GM12873 (cell line): ENCODE results near the gene PSME4.

Experiments
- TF ChIP-seq, protein P1 (sequence below): IDR thresholded peaks from 2 replicates; pipeline ENCODE4 v1.5.1; 2012; ENCODE audit warnings: low read depth, mild to moderate bottlenecking, moderate library complexity, low read length, control low read depth; ENCODE audit not compliant: insufficient read depth; ENCODE audit errors: missing control alignments

The PSME4 gene

DNA sequence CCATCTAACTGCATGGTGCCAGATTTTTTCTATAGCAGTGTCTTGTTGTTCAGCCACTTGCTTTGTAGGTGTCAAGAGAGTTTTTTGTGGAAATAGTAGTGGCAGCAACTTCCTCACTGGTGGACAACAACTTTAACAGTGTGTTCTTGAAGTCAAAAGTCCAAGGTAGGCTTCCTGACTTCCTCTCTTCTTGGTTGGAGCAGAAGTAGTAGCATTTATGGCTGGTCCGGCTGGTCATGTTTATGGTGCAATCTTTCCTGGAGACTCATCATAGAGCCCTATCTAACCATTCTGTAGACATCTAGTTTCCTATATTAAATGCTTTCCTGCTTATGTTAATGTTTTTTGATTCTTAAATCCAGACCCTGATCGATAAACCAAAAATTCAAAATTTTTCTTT lies 122.7 kb downstream of the PSME4 start:
- TF ChIP-seq, protein P1, sequence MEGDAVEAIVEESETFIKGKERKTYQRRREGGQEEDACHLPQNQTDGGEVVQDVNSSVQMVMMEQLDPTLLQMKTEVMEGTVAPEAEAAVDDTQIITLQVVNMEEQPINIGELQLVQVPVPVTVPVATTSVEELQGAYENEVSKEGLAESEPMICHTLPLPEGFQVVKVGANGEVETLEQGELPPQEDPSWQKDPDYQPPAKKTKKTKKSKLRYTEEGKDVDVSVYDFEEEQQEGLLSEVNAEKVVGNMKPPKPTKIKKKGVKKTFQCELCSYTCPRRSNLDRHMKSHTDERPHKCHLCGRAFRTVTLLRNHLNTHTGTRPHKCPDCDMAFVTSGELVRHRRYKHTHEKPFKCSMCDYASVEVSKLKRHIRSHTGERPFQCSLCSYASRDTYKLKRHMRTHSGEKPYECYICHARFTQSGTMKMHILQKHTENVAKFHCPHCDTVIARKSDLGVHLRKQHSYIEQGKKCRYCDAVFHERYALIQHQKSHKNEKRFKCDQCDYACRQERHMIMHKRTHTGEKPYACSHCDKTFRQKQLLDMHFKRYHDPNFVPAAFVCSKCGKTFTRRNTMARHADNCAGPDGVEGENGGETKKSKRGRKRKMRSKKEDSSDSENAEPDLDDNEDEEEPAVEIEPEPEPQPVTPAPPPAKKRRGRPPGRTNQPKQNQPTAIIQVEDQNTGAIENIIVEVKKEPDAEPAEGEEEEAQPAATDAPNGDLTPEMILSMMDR = no peak

DNA sequence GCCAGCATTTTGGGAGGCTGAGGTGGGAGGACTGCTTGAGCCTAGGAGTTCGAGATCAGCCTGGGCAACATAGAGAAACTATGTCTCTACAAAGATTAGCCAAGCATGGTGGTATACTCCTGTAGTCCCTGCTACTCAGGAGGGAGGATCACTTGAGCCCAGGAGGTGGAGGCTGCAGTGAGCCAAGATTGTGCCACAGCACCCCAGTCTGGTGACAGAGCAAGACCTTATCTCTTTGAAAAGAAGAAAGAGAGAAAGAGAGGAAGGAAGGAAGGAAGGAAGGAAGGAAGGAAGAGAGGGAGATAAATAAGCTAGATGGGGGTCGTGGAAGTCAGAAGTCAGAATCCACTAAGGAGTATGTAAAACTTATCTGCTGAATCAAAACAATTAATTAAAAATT lies 127.2 kb downstream of the PSME4 start:
- TF ChIP-seq, protein P1 = no peak

DNA sequence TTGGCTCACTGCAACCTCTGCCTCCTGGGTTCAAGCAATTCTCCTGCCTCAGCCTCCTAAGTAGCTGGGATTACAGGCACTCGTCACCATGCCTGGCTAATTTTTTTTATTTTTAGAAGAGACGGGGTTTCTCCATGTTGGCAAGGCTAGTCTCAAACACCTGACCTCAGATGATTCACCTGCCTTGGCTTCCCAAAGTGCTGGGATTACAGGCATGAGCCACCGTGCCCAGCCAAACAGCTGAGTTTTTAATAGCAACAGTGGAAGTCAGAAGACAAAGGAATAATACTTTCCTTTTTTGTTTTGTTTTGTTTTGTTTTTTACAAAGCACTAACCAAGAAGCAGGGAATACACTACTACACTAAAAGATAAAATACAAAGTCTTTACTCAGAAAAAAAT lies 127.9 kb downstream of the PSME4 start:
- TF ChIP-seq, protein P1 = no peak

DNA sequence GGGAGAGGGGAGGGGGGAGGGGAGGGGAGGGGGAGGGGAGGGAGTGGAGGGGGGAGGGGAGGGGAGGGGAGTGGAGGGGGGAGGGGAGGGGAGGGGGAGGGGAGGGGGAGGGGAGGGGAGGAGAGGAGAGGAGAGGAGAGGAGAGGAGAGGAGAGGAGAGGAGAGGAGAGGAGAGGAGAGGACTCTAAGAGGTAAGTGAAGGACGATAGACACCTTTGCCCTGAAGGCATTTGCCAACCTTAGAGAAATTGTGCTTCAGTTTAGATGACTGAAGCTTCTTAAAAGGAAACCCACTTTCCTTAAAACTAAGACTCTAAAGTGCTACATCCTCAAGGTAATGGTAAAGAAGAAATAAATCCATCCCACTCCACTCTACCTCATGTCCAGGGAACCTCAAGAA lies 130.2 kb downstream of the PSME4 start:
- TF ChIP-seq, protein P1 = no peak

DNA sequence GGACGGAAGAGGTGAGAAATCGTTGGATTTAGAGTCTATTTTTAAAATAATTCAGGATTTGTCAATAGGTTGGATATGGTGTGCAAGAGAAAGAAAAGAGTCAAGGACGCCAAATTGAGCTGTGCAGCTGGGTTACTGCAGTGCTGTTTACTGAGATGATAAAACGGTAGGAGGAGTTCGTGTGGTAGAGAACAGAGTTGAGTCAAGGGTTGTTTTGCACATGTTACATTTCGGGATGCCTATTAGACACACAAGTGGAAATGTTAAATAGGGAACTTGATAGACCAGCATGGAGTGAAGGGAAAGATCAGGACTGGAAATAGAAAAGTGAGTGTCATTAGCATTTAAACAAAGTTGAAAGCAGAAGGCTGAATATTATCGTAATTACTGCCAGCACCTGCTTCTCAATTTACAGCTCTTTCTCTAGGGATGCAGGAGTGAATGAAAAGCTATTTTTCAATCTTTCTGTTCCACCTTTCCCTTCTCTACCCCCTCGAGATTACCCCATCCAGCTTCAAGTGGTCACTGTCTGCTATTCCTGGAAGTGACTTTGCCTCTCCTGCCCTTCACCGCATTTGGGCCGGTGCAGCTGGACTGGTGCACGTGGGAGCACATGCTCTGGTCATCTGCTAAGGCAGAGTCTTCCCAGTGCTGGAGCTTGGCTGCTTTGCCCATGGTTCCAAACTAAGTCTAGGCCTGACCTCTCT lies 141.4 kb downstream of the PSME4 start:
- TF ChIP-seq, protein P1 = no peak

DNA sequence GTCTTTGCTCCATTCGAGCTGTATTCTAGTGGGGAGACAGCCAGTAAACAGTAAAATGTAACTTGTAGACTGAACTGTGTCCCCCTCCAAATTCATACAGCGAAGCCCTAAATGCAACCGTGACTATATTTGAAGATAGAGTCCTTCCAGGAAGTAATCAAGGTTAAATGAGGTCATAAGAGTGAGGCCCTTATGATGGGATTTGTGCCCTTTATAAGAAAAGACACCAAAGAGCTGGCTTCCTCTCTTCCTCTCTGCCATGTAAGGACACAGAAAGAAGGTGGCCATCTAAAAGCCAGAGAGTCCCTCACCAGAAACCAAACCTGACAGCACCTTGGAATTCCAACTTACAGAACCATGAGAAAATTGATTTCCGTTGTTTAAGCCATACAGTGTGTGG lies 142.5 kb downstream of the PSME4 start:
- TF ChIP-seq, protein P1 = no peak

DNA sequence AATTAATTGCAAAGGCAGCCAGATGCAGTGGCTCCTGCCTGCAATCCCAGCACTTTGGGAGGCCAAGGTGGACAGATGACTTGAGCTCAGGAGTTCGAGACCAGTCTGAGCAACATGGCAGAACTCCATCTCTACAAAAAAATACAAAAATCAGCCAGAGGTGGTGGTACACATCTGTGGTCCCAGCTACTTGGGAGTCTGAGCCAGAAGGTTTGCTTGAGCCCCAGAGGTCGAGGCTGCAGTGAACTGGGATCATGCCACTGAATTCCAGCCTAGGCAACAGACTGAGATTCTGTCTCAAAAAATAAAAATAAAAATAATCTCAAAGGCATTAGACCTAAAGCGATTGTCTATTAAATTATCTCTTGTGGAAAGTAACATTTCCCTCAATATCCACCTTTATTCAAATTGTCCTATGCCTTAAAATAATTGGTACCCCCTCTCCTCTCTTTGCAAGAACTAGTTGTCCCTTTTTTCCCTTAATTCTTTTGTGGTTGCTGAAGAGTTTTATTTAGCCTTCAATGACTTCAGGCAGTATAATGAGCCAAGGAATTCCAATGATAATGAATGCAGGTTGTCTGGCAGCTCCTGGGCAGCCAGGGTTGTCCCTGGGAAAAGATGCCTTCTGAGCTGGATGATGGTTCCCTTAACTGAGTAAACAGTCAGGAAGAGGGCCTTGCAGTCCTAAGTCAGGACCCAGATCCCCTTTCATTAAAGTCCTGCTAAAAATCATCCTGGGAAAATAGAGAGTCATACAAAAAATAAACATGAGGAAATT lies 143.2 kb downstream of the PSME4 start:
- TF ChIP-seq, protein P1 = no peak
